GM12874 (cell line): Measurements from ENCODE around the gene MYO10.

Source experiments
- CTCF ChIP-seq: IDR thresholded peaks from 2 replicates; pipeline ENCODE4 v1.5.1; 2011; ENCODE audit warnings: low read depth, mild to moderate bottlenecking, control low read depth, low read length, moderate library complexity; ENCODE audit not compliant: insufficient read depth

MYO10 gene

GRCh38 chr5:16673241-16674201 is 262.6 kb downstream of the MYO10 start:
- no peak for TF ChIP-seq CTCF

DNA sequence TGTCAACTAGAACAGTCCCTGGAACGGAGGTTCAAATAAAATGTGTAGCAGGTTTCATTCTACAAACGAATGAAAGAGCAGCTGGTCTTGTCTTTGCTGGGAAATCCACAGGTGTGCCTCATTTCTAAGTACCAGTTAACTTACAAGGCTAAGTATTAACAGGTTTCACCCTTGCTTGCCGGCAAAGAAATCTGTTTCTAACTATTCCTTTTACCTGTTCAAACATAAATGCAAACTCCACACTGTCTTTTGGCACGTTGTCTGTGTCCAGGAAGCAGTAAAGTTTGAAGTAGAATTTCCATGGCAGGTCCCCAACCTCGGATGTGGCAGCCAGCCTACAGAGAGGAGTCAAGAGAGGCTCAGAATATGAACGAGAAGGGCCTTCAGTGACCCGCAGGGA is 264.9 kb downstream of the MYO10 start:
- no peak for TF ChIP-seq CTCF

- no peak for TF ChIP-seq CTCF
These were observed 266.3 kb downstream of the MYO10 start for GRCh38 chr5:16669776-16670175.

DNA sequence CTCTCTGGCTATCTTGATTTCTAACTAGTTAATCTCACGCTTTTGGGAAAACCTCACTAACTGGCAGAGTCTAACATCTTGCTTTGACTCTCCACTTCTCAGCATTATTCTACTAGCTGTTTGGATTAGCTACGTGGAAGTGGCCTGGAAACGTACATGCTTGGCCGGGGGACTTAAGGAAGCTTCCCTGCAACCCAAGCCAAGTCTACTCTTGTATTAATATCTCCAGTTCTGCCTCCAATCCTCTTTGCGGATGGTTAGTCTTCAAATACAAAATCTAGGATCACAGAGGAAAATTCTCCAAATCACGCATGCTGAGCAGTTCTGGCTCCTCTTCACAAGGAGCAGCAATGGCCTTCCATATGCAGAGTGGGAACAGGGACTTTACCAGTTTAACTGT is 267.5 kb downstream of the MYO10 start:
- no peak for TF ChIP-seq CTCF

DNA sequence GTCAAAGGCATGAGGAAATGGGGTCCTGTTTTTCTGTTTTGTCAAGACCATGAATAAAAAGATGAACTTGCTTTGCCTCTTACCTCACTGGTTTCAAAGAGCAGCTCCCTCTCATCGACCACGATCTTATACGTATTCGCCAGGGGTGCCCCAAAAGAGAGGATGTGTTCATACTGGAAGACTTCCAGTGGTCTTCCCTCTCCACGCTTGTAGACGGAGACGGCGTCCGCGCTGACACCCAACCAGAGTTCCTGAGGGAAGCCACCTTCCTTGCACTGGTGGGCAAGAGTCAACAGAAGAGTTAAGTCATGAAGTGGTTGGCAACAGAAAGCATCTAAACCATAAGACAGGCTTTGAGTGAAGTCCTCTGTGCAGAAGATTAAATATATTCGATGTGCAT is 267.9 kb downstream of the MYO10 start:
- TF ChIP-seq CTCF, result no peak

GRCh38 chr5:16666883-16667398 is 269.1 kb downstream of the MYO10 start:
- peak; percentile 10; the same call in 1 of the 2 replicates for TF ChIP-seq CTCF

DNA sequence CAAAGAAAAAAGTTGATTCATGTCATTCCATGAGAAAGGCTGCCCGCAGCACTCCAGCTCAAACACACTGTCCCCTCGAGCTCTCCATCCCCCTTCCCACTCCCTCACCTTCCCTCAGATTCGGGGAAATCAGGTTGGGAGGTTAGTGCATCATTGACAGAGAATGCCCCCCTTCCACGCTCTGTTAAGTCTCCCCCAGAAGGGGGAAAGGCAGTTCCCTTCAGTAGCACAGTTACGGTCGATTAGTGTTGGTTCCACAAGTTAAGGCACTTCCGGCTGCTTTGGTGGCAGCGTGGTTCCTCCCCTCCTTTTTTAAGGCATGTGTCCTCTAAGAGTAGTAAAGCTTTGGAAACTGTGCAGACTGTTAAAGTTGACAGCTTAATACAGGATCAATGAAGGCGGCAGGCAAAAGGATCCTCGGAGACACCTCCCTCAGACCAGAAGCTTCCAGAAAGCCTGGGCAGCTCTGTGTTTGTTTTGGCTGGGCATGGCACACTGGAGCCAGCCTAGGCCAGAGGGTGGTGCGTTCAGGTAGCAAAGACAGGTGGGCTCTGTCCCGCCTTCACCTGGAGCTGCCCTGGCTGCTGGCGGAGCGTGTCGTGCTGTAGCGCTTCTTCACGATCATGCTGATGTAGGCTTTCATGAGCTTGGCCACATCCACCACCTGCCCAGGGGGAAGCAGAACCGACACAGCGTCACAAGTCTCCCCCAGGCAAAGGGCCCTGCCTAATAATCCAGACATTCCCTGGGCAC is 269.8 kb downstream of the MYO10 start:
- no peak for TF ChIP-seq CTCF
